Cardiac muscle cell (in vitro differentiated cells and primary cell): ENCODE data around the gene TASL. TPM values are rescaled to one million over a fixed set of nuclear protein-coding genes. Genes with fewer than 3 reads are reported as not detected.

Experiments
- DNase-seq, 2 donors: peaks; one replicate each; pipeline versions ENCODE4 v3.0.0 to v3.0.0-alpha.2; 2010 to 2017; ENCODE audit warnings: low read depth in 1 of 2, low spot score in 1 of 2
- H3K27ac ChIP-seq: fragments of 200-600 bp; sonication (generic); 2 replicates; pipeline ENCODE4 v1.5.1; 2016
- H3K27me3 ChIP-seq: fragments of 200-600 bp; sonication (generic); 2 replicates; pipeline ENCODE4 v1.6.0; 2016; ENCODE audit warnings: control low read depth
- H3K36me3 ChIP-seq: fragments of 200-600 bp; sonication (generic); 2 replicates; pipeline ENCODE4 v1.5.1; 2016; ENCODE audit warnings: control low read depth
- H3K4me1 ChIP-seq: fragments of 200-600 bp; sonication (generic); 2 replicates; pipeline ENCODE4 v1.8.1; 2017; ENCODE audit warnings: low read depth, mild to moderate bottlenecking, mixed run types
- H3K4me3 ChIP-seq: fragments of 200-600 bp; sonication (generic); 2 replicates; pipeline ENCODE4 v1.5.1; 2016; ENCODE audit warnings: mild to moderate bottlenecking
- H3K9me3 ChIP-seq: fragments of 200-600 bp; sonication (generic); 2 replicates; pipeline ENCODE4 v1.5.1; 2017; ENCODE audit warnings: low read depth, mild to moderate bottlenecking, control low read depth
- polyA plus RNA-seq: library from polyadenylated mRNA; unstranded; fragments of >200 nt; fragmentation: Nextera tagmentation; extraction: Ambion mirVana; gene quantifications from 2 replicates; pipeline ENCODE4 v1.2.1, GENCODE V29; 2016
- total RNA-seq: library from RNA; depleted of rRNA; stranded (reverse); fragments of >200 nt; gene quantifications from 2 replicates; pipeline ENCODE4 v1.2.3, GENCODE V29; 2016
- TF ChIP-seq, protein P1 (sequence below): IDR thresholded peaks from 2 replicates; pipeline ENCODE4 v1.5.1; 2012; ENCODE audit warnings: low read depth, mild to moderate bottlenecking, low read length

The TASL gene
- total and polyA plus RNA-seq, 2 experiments from 2014 or later = not detected

DNA sequence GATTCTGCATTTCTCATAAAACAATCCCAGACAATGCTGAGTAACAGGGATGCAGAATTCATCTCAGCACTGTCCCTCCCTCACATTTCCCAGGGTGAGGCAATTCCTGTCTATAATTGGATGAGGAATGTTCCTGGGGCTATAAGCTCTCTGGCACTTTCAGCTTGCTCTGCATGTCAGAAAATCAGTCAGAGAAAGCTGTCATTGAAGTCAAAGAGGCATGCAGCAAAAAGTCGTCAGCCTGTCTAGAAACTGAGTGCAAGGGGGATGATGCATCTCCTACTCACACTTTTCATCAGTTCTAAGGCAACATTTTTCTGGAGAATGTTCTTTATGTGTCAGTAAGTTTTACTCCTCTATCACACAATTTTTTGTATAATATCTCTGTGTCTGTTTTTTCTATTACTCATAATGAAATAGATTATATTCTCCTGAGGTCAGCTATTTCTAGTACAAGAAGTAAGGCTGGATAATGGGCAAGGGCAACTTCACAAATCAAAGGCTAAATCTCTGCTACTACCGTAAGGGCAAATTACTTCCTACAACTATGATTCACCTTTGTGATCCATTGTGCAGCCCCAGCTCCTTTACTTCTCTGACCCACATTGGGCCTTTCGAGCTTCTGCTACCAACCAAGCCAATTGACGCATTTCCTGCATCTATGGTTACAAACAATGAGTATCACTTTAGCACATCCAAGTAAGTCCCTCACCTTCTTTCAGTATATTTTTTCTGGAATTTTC is 56.0 kb downstream of the TASL start:
- Histone ChIP-seq H3K4me1 (no peaks in the 10 kb centered on the region), H3K36me3 (no peaks in the 10 kb centered on the region), H3K27ac (no peak overlapping the region), H3K4me3 (no peak overlapping the region), H3K27me3 (no peaks in the 10 kb centered on the region), H3K9me3 (no peaks in the 10 kb centered on the region)
- TF ChIP-seq, protein P1, sequence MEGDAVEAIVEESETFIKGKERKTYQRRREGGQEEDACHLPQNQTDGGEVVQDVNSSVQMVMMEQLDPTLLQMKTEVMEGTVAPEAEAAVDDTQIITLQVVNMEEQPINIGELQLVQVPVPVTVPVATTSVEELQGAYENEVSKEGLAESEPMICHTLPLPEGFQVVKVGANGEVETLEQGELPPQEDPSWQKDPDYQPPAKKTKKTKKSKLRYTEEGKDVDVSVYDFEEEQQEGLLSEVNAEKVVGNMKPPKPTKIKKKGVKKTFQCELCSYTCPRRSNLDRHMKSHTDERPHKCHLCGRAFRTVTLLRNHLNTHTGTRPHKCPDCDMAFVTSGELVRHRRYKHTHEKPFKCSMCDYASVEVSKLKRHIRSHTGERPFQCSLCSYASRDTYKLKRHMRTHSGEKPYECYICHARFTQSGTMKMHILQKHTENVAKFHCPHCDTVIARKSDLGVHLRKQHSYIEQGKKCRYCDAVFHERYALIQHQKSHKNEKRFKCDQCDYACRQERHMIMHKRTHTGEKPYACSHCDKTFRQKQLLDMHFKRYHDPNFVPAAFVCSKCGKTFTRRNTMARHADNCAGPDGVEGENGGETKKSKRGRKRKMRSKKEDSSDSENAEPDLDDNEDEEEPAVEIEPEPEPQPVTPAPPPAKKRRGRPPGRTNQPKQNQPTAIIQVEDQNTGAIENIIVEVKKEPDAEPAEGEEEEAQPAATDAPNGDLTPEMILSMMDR = no peak
- peak; percentile 13 to 49 for DNase-seq

GRCh38 chrX:30513284-30513683 is 64.3 kb downstream of the TASL start:
- peak; percentile 18 to 25 for DNase-seq
- no peaks in the 10 kb centered on the region for H3K36me3 ChIP-seq
- no peak overlapping the region for H3K4me3 ChIP-seq
- H3K27me3 ChIP-seq = no peaks in the 10 kb centered on the region
- H3K27ac ChIP-seq = no peak overlapping the region
- no peaks in the 10 kb centered on the region for H3K9me3 ChIP-seq
- TF ChIP-seq, protein P1 = peak; percentile 38
- H3K4me1 ChIP-seq = no peaks in the 10 kb centered on the region

Other genes starting within 250 kb of the TASL start
- 6.1 and 7.3 TPM in 2 replicates for gene GK, start 75.7 kb upstream of the TASL start, total RNA-seq
- gene GK, start 75.7 kb upstream of the TASL start, polyA plus RNA-seq = 13.4 and 14.3 TPM in 2 replicates